Esophagus muscularis mucosa (tissue), 4 donors: ENCODE data around the gene PDCD4. TPM values are rescaled to one million over a fixed set of nuclear protein-coding genes. Genes with fewer than 3 reads are reported as not detected.

Experiments used
- DNase-seq: peaks from one replicate; pipeline ENCODE4 v3.0.0-alpha.2; 2017; ENCODE audit errors: extremely low spot score
- H3K27ac ChIP-seq, 4 donors: fragments of 200-600 bp; sonication (generic); replicated peaks in 1 of 4; 1 replicate in 3 of 4; 2 replicates in 1 of 4; pipeline ENCODE4 v1.5.1; 2016 to 2019; ENCODE audit warnings: mild to moderate bottlenecking in 1 of 4
- H3K27me3 ChIP-seq, 4 donors: fragments of 200-600 bp; sonication (generic); one replicate each; pipeline versions ENCODE4 v1.5.1 to v1.6.0; 2016 to 2019
- H3K36me3 ChIP-seq, 4 donors: fragments of 200-600 bp; sonication (generic); one replicate each; pipeline ENCODE4 v1.5.1; 2016 to 2019
- H3K4me1 ChIP-seq, 4 donors: fragments of 200-600 bp; sonication (generic); one replicate each; pipeline ENCODE4 v1.5.1; 2016 to 2019
- H3K4me3 ChIP-seq, 4 donors: fragments of 200-600 bp; sonication (generic); 1 replicate in 2 of 4; 2 replicates in 2 of 4; pipeline ENCODE4 v1.5.1; 2016 to 2019; ENCODE audit warnings: mild to moderate bottlenecking in 4 of 4, moderate library complexity in 1 of 4
- H3K9me3 ChIP-seq, 4 donors: fragments of 200-600 bp; sonication (generic); 1 replicate in 3 of 4; 2 replicates in 1 of 4; pipeline ENCODE4 v1.5.1; 2016 to 2019
- CTCF ChIP-seq, 3 experiments: fragments of 200-600 bp in 2 of 3; fragments of 450-650 bp in 1 of 3; sonication (generic) in 2 of 3; IDR thresholded peaks; one replicate each; pipeline ENCODE4 v1.5.1; 2017 to 2019; ENCODE audit warnings: antibody characterized with exemption in 3 of 3, mild to moderate bottlenecking in 2 of 3, moderate library complexity in 1 of 3
- EP300 ChIP-seq: sonication (generic); formaldehyde crosslinking; IDR thresholded peaks from one replicate; pipeline ENCODE4 v1.6.1; 2017; ENCODE audit warnings: antibody characterized with exemption
- POLR2A ChIP-seq: fragments of 450-650 bp; IDR thresholded peaks from one replicate; pipeline ENCODE4 v1.6.1; 2017; ENCODE audit warnings: antibody characterized with exemption, moderate library complexity, mild to moderate bottlenecking, low read depth
- POLR2AphosphoS5 ChIP-seq, 2 donors: sonication (generic); formaldehyde crosslinking; IDR thresholded peaks; one replicate each; pipeline ENCODE4 v1.6.1; 2017; ENCODE audit warnings: antibody characterized with exemption in 2 of 2
- WGBS: methylation state at CpG from one replicate; pipeline ENCODE4 v1.1.5; 2018; 5-methylcytosine and 5-hydroxymethylcytosine counted together
- intact Hi-C: fragments of 100-400 bp; cut with DNase I; formaldehyde crosslinking; loops from one replicate; pipeline ENCODE4 v1.15.1; 2023
- total RNA-seq, 4 donors: library from RNA; depleted of rRNA; stranded (reverse); fragments of >200 nt; gene quantifications; one replicate each; pipeline versions ENCODE4 v1.1.0 to v1.2.1, GENCODE V29; 2016

The PDCD4 gene
- 10 to 100 TPM; 65.6 to 97.7 (median 78.3) TPM for total RNA-seq

- TF ChIP-seq POLR2AphosphoS5 (IDR thresholded peaks at IDR 0.05) = peak; percentile 94 to 98
- TF ChIP-seq CTCF (IDR thresholded peaks at IDR 0.05) = no peak
- TF ChIP-seq POLR2A = peak; percentile 70
- no peaks in the 10 kb centered on the region for H3K27me3 ChIP-seq
- peaks cover 15 to 41% (median 38%) of the 10 kb centered on the region in 4 donors for H3K4me1 ChIP-seq
- 1% methylated on average over 46 of the region's 47 CpGs for WGBS
- H3K36me3 ChIP-seq = peaks cover 0 to 2% (median 0%) of the 10 kb centered on the region in 4 donors
- peak within 1 kb of the TSS; percentile 97 to 100 (median 99) for H3K27ac ChIP-seq
- peak; percentile 100 for DNase-seq
- no peaks in the 10 kb centered on the region for H3K9me3 ChIP-seq
- peak within 1 kb of the TSS; percentile 96 to 100 (median 99) for H3K4me3 ChIP-seq
- intact Hi-C loops = loop anchor here (5.0 kb wide), 3 partner anchors 44 to 69 kb away; partner anchors contain the start of genes BBIP1 and SHOC2
Observed at GRCh38 chr10:110871298-110872084, at the start of gene PDCD4. Gene PDCD4, plus strand, starts transcription at chr10:110871928. Its CDS starts 4,100 bp downstream, at chr10:110876028.

- DNase-seq = no peak
- 40% methylated on average over 4 of the region's 4 CpGs for WGBS
- Histone ChIP-seq H3K27ac (peak overlapping the region; percentile 79 to 88 (median 82)), H3K4me1 (peaks cover 71 to 81% (median 75%) of the 10 kb centered on the region in 4 donors), H3K27me3 (no peaks in the 10 kb centered on the region), H3K4me3 (no peak overlapping the region), H3K36me3 (peaks cover 0 to 12% (median 0%) of the 10 kb centered on the region in 4 donors), H3K9me3 (no peaks in the 10 kb centered on the region)
- TF ChIP-seq POLR2A (no peak), EP300 (no peak), POLR2AphosphoS5 (IDR thresholded peaks at IDR 0.05) (no peak), CTCF (IDR thresholded peaks at IDR 0.05) (no peak)
- intact Hi-C loops = no loop called here
Observed at GRCh38 chr10:110822035-110822711, 49.6 kb upstream of the PDCD4 start.

- WGBS = 67% methylated on average over 7 of the region's 8 CpGs
- peaks cover 0 to 11% (median 0%) of the 10 kb centered on the region in 4 donors for H3K36me3 ChIP-seq
- peak overlapping the region; percentile 79 to 88 (median 82) for H3K27ac ChIP-seq
- TF ChIP-seq POLR2AphosphoS5 (IDR thresholded peaks at IDR 0.05) (no peak), CTCF (IDR thresholded peaks at IDR 0.05) (no peak), POLR2A (no peak), EP300 (no peak)
- no peaks in the 10 kb centered on the region for H3K9me3 ChIP-seq
- peaks cover 67 to 81% (median 79%) of the 10 kb centered on the region in 4 donors for H3K4me1 ChIP-seq
- H3K27me3 ChIP-seq = no peaks in the 10 kb centered on the region
- no peak overlapping the region for H3K4me3 ChIP-seq
- intact Hi-C loops = no loop called here
- DNase-seq = no peak
Observed at GRCh38 chr10:110822712-110823311, 48.9 kb upstream of the PDCD4 start.

GRCh38 chr10:110824152-110824441, 47.6 kb upstream of the PDCD4 start:
- H3K36me3 ChIP-seq = peaks cover 0 to 11% (median 0%) of the 10 kb centered on the region in 4 donors
- intact Hi-C loops = no loop called here
- H3K4me1 ChIP-seq = peaks cover 61 to 82% (median 80%) of the 10 kb centered on the region in 4 donors

More at GRCh38 chr10:110824152-110824441, 47.6 kb upstream of the PDCD4 start:
- Histone ChIP-seq H3K4me3 (no peak overlapping the region), H3K27me3 (no peaks in the 10 kb centered on the region), H3K9me3 (no peaks in the 10 kb centered on the region), H3K27ac (peak overlapping the region; percentile 79 to 88 (median 82))
- no peak for DNase-seq
- WGBS = 63% methylated on average over 1 of the region's 1 CpG
- TF ChIP-seq EP300 (no peak), CTCF (IDR thresholded peaks at IDR 0.05) (no peak), POLR2AphosphoS5 (IDR thresholded peaks at IDR 0.05) (no peak), POLR2A (no peak)
